IMR-90 (cell line): Measurements from ENCODE around the gene MYEOV. TPM values are rescaled to one million over a fixed set of nuclear protein-coding genes. Genes with fewer than 3 reads are reported as not detected.

Source experiments
- ATAC-seq: fragments of 200-7000 bp; cut with Tn5 transposase; 2 replicates; pipeline ENCODE4 v1.9.1; 2020; ENCODE audit warnings: low read depth, mild to moderate bottlenecking, moderate library complexity
- BruUV-seq: library from RNA; stranded (reverse); fragments of 400-500 nt; replicated peaks from 2 replicates; lab custom pipeline; 2021; lab: Mats Ljungman, UMichigan
- CTCF ChIA-PET: fragments of 300-600 bp; formaldehyde crosslinking; extraction: SDS; loops from one replicate; lab custom pipeline; 2021; ENCODE audit warnings: antibody characterized with exemption; lab: Yijun Ruan, JAX
- POLR2A ChIA-PET: fragments of 300-600 bp; sonication (Branson Sonifier 250); formaldehyde crosslinking; loops from one replicate; lab custom pipeline; 2022; ENCODE audit warnings: antibody characterized with exemption; ENCODE audit not compliant: unreplicated experiment; lab: Charles Lee
- DNase-seq: peaks from one replicate; pipeline ENCODE4 v3.0.0; 2013
- H2AFZ ChIP-seq: replicated peaks from 2 replicates; pipeline ENCODE3; 2013; ENCODE audit warnings: low read length, mild to moderate bottlenecking; ENCODE audit not compliant: poor library complexity
- H2AK5ac ChIP-seq: 2 replicates; pipeline ENCODE4 v1.6.1; 2013; ENCODE audit warnings: low read depth, low read length, inconsistent platforms
- H2AK9ac ChIP-seq: replicated peaks from 2 replicates; pipeline ENCODE3; 2013; ENCODE audit warnings: mild to moderate bottlenecking, low read depth, low read length, moderate library complexity; ENCODE audit not compliant: poor library complexity
- H2BK120ac ChIP-seq: 2 replicates; pipeline ENCODE4 v1.6.1; 2013; ENCODE audit warnings: low read depth, low read length, inconsistent platforms
- H2BK15ac ChIP-seq: 3 replicates; pipeline ENCODE4 v1.6.1; 2013; ENCODE audit warnings: low read depth, low read length, inconsistent platforms
- H2BK20ac ChIP-seq: 2 replicates; pipeline ENCODE4 v1.6.1; 2013; ENCODE audit warnings: low read depth, mild to moderate bottlenecking, inconsistent platforms, low read length, moderate library complexity
- H2BK5ac ChIP-seq: 2 replicates; pipeline ENCODE4 v1.6.1; 2013; ENCODE audit warnings: mild to moderate bottlenecking, low read depth, low read length, inconsistent platforms; ENCODE audit not compliant: poor library complexity, severe bottlenecking
- H3K14ac ChIP-seq: replicated peaks from 2 replicates; pipeline ENCODE4 v1.6.1; 2013; ENCODE audit warnings: low read depth, low read length, inconsistent platforms
- H3K18ac ChIP-seq: 2 replicates; pipeline ENCODE4 v1.6.1; 2013; ENCODE audit warnings: low read depth, low read length, control low read depth
- H3K23ac ChIP-seq: 2 replicates; pipeline ENCODE4 v1.6.1; 2013; ENCODE audit warnings: low read depth, low read length, inconsistent platforms
- H3K27ac ChIP-seq: 2 replicates; pipeline ENCODE4 v1.5.1; 2013; ENCODE audit warnings: mild to moderate bottlenecking, control low read depth, low read length; ENCODE audit not compliant: insufficient read depth
- H3K27me3 ChIP-seq: 2 replicates; pipeline ENCODE4 v1.6.1; 2013; ENCODE audit warnings: low read length; ENCODE audit not compliant: control insufficient read depth, insufficient read depth
- H3K36me3 ChIP-seq: 2 replicates; pipeline ENCODE4 v1.6.1; 2013; ENCODE audit warnings: low read length, mixed read lengths; ENCODE audit not compliant: control insufficient read depth, insufficient read depth
- H3K4ac ChIP-seq: 2 replicates; pipeline ENCODE4 v1.6.1; 2013; ENCODE audit warnings: low read depth, low read length, inconsistent platforms
- H3K4me1 ChIP-seq: 2 replicates; pipeline ENCODE4 v1.6.1; 2013; ENCODE audit warnings: low read length, mixed read lengths; ENCODE audit not compliant: control insufficient read depth, insufficient read depth
- H3K4me2 ChIP-seq: 2 replicates; pipeline ENCODE4 v1.6.1; 2013; ENCODE audit warnings: low read depth, mild to moderate bottlenecking, control low read depth, low read length, moderate library complexity
- H3K4me3 ChIP-seq: 2 replicates; pipeline ENCODE4 v1.5.1; 2013; ENCODE audit warnings: low read depth, mild to moderate bottlenecking, control low read depth, low read length, moderate library complexity; ENCODE audit not compliant: insufficient read depth
- H3K56ac ChIP-seq: 2 replicates; pipeline ENCODE4 v1.6.1; 2013; ENCODE audit warnings: low read length, inconsistent platforms; ENCODE audit not compliant: insufficient read depth; ENCODE audit errors: extremely low read depth
- H3K79me1 ChIP-seq, 2 experiments: 2 replicates each; pipeline ENCODE4 v1.6.1; 2013; ENCODE audit warnings: low read length in 2 of 2, inconsistent platforms in 1 of 2, low read depth in 1 of 2
- H3K9ac ChIP-seq: 2 replicates; pipeline ENCODE4 v1.6.1; 2013; ENCODE audit warnings: low read depth, low read length, control low read depth
- H3K9me1 ChIP-seq: 2 replicates; pipeline ENCODE4 v1.6.1; 2013; ENCODE audit warnings: low read length, inconsistent platforms; ENCODE audit not compliant: insufficient read depth
- H3K9me3 ChIP-seq: 2 replicates; pipeline ENCODE4 v1.6.1; 2013; ENCODE audit warnings: low read length; ENCODE audit not compliant: control insufficient read depth, insufficient read depth
- H4K20me1 ChIP-seq: 2 replicates; pipeline ENCODE4 v1.6.1; 2013; ENCODE audit warnings: low read length, inconsistent platforms; ENCODE audit not compliant: insufficient read depth
- H4K5ac ChIP-seq: 2 replicates; pipeline ENCODE4 v1.6.1; 2013; ENCODE audit warnings: mild to moderate bottlenecking, low read depth, low read length, control low read depth
- H4K8ac ChIP-seq, 2 experiments: 2 replicates each; pipeline ENCODE4 v1.6.1; 2013; ENCODE audit warnings: low read depth in 2 of 2, low read length in 2 of 2, control low read depth in 1 of 2, inconsistent platforms in 1 of 2
- H4K91ac ChIP-seq: 2 replicates; pipeline ENCODE4 v1.6.1; 2013; ENCODE audit warnings: low read depth, low read length, inconsistent platforms; ENCODE audit not compliant: insufficient read depth
- BHLHE40 ChIP-seq: fragments of 150-350 bp; IDR thresholded peaks from 2 replicates; pipeline ENCODE4 v1.6.1; 2016; ENCODE audit warnings: mild to moderate bottlenecking, low read depth, low read length
- CEBPB ChIP-seq: IDR thresholded peaks from 2 replicates; pipeline ENCODE4 v1.6.1; 2012; ENCODE audit warnings: low read depth, low read length, improper control_type of control experiment
- CHD1 ChIP-seq: IDR thresholded peaks from 2 replicates; pipeline ENCODE4 v1.6.1; 2012; ENCODE audit warnings: low read depth, low read length, improper control_type of control experiment
- FOS ChIP-seq: fragments of 150-350 bp; IDR thresholded peaks from 2 replicates; pipeline ENCODE4 v1.6.1; 2016; ENCODE audit warnings: low read depth, low read length
- MAFK ChIP-seq: IDR thresholded peaks from 2 replicates; pipeline ENCODE4 v1.6.1; 2012; ENCODE audit warnings: low read depth, low read length, improper control_type of control experiment
- MAZ ChIP-seq: IDR thresholded peaks from 2 replicates; pipeline ENCODE4 v1.6.1; 2012; ENCODE audit warnings: low read depth, mild to moderate bottlenecking, low read length, improper control_type of control experiment, moderate library complexity, borderline replicate concordance
- MXI1 ChIP-seq: IDR thresholded peaks from 2 replicates; pipeline ENCODE4 v1.6.1; 2012; ENCODE audit warnings: low read depth, mild to moderate bottlenecking, low read length, moderate library complexity, borderline replicate concordance
- NFE2L2 ChIP-seq: fragments of 150-350 bp; IDR thresholded peaks from 2 replicates; pipeline ENCODE4 v1.6.1; 2016; ENCODE audit warnings: low read depth, mild to moderate bottlenecking, low read length
- POLR2A ChIP-seq: IDR thresholded peaks from 2 replicates; pipeline ENCODE4 v1.6.1; 2012; ENCODE audit warnings: mild to moderate bottlenecking, low read depth, low read length
- RAD21 ChIP-seq: IDR thresholded peaks from 2 replicates; pipeline ENCODE4 v1.6.1; 2012; ENCODE audit warnings: low read length, improper control_type of control experiment
- RCOR1 ChIP-seq: IDR thresholded peaks from 2 replicates; pipeline ENCODE4 v1.6.1; 2012; ENCODE audit warnings: mild to moderate bottlenecking, low read length, improper control_type of control experiment; ENCODE audit not compliant: insufficient replicate concordance
- RFX5 ChIP-seq: IDR thresholded peaks from 2 replicates; pipeline ENCODE4 v1.8.0; 2012; ENCODE audit warnings: low read depth, mild to moderate bottlenecking, low read length, moderate library complexity
- SMC3 ChIP-seq: fragments of 150-350 bp; IDR thresholded peaks from 2 replicates; pipeline ENCODE4 v1.6.1; 2016; ENCODE audit warnings: low read depth, mild to moderate bottlenecking, antibody characterized with exemption, low read length, moderate library complexity
- WGBS, 2 experiments: methylation state at CpG; one replicate each; pipeline versions ENCODE4 v1.1.5 to v1.1.7; 2013; ENCODE audit warnings: missing lambda C conversion rate in 2 of 2; ENCODE audit not compliant: insufficient read length in 1 of 2; ENCODE audit errors: extremely low coverage in 2 of 2; 5-methylcytosine and 5-hydroxymethylcytosine counted together
- dilution Hi-C: fragments of 300-500 bp; cut with HindIII; formaldehyde crosslinking; loops from one replicate; pipeline ENCODE4 v1.14.3; 2018; ENCODE audit warnings: low sequenced_read_pairs; ENCODE audit not compliant: unreplicated experiment
- in situ Hi-C: fragments of 300-500 bp; cut with MboI; formaldehyde crosslinking; loops from 3 replicates; pipeline ENCODE4 v1.14.3; 2019; ENCODE audit warnings: low sequenced_read_pairs, inconsistent platforms, mixed read lengths
- intact Hi-C: fragments of 100-400 bp; cut with micrococcal nuclease; formaldehyde crosslinking; loops from 2 replicates; pipeline ENCODE4 v1.10.0; 2022
- polyA plus RNA-seq, 3 experiments: library from polyadenylated mRNA; depleted of rRNA; stranded (reverse); fragments of >200 nt; gene quantifications; 2 replicates each; pipeline ENCODE4 v1.2.3, GENCODE V29; 2012; ENCODE audit warnings: low replicate concordance in 1 of 3
- total RNA-seq: library from RNA; depleted of rRNA; stranded (reverse); fragments of >200 nt; gene quantifications from 2 replicates; pipeline ENCODE4 v1.2.3, GENCODE V29; 2012
- TF ChIP-seq, protein P1 (sequence below): conservative IDR thresholded peaks from 2 replicates; pipeline ENCODE4 v1.5.1; 2012; ENCODE audit warnings: mild to moderate bottlenecking, low read depth, low read length, improper control_type of control experiment
- TF ChIP-seq, protein P2 (sequence below): fragments of 150-350 bp; IDR thresholded peaks from 2 replicates; pipeline ENCODE4 v1.6.1; 2016; ENCODE audit warnings: low read depth, mild to moderate bottlenecking, low read length, moderate library complexity, borderline replicate concordance
- TF ChIP-seq, protein P3 (sequence below): fragments of 150-350 bp; IDR thresholded peaks from 2 replicates; pipeline ENCODE4 v1.6.1; 2017; ENCODE audit warnings: mild to moderate bottlenecking, antibody characterized with exemption, low read length, low read depth

Gene MYEOV
- total and polyA plus RNA-seq, 2 of the 4 experiments (the other 2 are of a cell fraction) = 5.8 to 6.8 TPM

DNA sequence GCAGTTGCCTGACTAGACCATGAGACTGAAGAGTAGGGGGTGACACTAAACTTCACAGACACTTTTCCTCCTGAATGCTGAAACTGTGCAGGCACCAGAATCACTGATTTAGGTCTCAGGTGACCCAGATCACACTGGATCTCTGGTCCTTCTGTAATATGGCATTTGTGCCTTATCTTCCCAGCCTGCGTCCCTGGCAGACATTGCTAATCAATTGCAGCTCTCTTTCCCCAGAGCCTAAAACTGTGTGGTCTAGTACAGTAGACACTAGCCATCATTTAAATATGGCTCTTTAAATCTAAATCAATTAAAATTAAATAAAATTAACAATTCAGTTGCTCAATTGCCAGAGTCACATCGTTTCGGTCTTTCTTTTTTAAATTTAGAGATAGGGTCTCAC is 17.8 kb upstream of the MYEOV start:
- H3K79me1 ChIP-seq = no peaks in the 10 kb centered on the region
- 100% methylated on average over 2 of the region's 3 CpGs; no CpG with 5 or more reads in 1 of the 2 experiments for WGBS, 2 experiments
- ChIA-PET POLR2A (no interaction called here), CTCF (no interaction called here)
- H4K20me1 ChIP-seq = no peaks in the 10 kb centered on the region
- no peak overlapping the region for H2AFZ ChIP-seq
- H3K4ac ChIP-seq = no peak overlapping the region
- no peak overlapping the region for H4K8ac ChIP-seq
- H2AK5ac ChIP-seq = no peak overlapping the region
- peaks cover 1% of the 10 kb centered on the region; the same call in 1 of the 2 replicates for H3K9me1 ChIP-seq
- dilution Hi-C loops (no loop called here), intact Hi-C loops (no loop called here), in situ Hi-C loops (no loop called here)
- no peak overlapping the region for H4K91ac ChIP-seq
- no peak overlapping the region for H3K27ac ChIP-seq
- no peak overlapping the region for H3K56ac ChIP-seq
- DNase-seq (no peak), ATAC-seq (no peak)
- no peak overlapping the region for H3K4me3 ChIP-seq
- no peak overlapping the region for H3K4me2 ChIP-seq
- no peak overlapping the region for H3K23ac ChIP-seq
- peaks cover 6% of the 10 kb centered on the region for H3K9me3 ChIP-seq
- no TSS peak for BruUV-seq
- no peak overlapping the region for H3K18ac ChIP-seq
- H3K27me3 ChIP-seq = peaks cover 60% of the 10 kb centered on the region
- no peak overlapping the region for H2BK20ac ChIP-seq
- H2BK5ac ChIP-seq = no peak overlapping the region
- H2AK9ac ChIP-seq = no peak overlapping the region
- no peak overlapping the region for H2BK15ac ChIP-seq
- no peaks in the 10 kb centered on the region for H3K36me3 ChIP-seq
- H4K5ac ChIP-seq = no peak overlapping the region
- no peak overlapping the region for H3K14ac ChIP-seq
- no peak overlapping the region for H2BK120ac ChIP-seq
- peaks cover 4% of the 10 kb centered on the region for H3K4me1 ChIP-seq
- no peak for TF ChIP-seq BHLHE40
- TF ChIP-seq, protein P1, sequence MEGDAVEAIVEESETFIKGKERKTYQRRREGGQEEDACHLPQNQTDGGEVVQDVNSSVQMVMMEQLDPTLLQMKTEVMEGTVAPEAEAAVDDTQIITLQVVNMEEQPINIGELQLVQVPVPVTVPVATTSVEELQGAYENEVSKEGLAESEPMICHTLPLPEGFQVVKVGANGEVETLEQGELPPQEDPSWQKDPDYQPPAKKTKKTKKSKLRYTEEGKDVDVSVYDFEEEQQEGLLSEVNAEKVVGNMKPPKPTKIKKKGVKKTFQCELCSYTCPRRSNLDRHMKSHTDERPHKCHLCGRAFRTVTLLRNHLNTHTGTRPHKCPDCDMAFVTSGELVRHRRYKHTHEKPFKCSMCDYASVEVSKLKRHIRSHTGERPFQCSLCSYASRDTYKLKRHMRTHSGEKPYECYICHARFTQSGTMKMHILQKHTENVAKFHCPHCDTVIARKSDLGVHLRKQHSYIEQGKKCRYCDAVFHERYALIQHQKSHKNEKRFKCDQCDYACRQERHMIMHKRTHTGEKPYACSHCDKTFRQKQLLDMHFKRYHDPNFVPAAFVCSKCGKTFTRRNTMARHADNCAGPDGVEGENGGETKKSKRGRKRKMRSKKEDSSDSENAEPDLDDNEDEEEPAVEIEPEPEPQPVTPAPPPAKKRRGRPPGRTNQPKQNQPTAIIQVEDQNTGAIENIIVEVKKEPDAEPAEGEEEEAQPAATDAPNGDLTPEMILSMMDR = no peak
- TF ChIP-seq CEBPB = no peak
- TF ChIP-seq, protein P2, sequence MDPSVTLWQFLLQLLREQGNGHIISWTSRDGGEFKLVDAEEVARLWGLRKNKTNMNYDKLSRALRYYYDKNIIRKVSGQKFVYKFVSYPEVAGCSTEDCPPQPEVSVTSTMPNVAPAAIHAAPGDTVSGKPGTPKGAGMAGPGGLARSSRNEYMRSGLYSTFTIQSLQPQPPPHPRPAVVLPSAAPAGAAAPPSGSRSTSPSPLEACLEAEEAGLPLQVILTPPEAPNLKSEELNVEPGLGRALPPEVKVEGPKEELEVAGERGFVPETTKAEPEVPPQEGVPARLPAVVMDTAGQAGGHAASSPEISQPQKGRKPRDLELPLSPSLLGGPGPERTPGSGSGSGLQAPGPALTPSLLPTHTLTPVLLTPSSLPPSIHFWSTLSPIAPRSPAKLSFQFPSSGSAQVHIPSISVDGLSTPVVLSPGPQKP = no peak
- TF ChIP-seq, protein P3, sequence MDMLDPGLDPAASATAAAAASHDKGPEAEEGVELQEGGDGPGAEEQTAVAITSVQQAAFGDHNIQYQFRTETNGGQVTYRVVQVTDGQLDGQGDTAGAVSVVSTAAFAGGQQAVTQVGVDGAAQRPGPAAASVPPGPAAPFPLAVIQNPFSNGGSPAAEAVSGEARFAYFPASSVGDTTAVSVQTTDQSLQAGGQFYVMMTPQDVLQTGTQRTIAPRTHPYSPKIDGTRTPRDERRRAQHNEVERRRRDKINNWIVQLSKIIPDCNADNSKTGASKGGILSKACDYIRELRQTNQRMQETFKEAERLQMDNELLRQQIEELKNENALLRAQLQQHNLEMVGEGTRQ = no peak
- no peak for TF ChIP-seq RAD21
- no peak for TF ChIP-seq NFE2L2
- no peak for TF ChIP-seq CHD1
- TF ChIP-seq SMC3 = no peak
- TF ChIP-seq MXI1 = no peak
- TF ChIP-seq POLR2A = no peak
- no peak for TF ChIP-seq MAFK
- no peak for TF ChIP-seq FOS
- TF ChIP-seq MAZ = no peak
- no peak for TF ChIP-seq RFX5
- TF ChIP-seq RCOR1 = no peak
- H3K9ac ChIP-seq = no peak overlapping the region
